ENCODE data around the gene VWA3B.

Gene VWA3B

GRCh38 chr2:98341241-98341640 is 254.3 kb downstream of the VWA3B start:
- TF ChIP-seq ZC3H10 (CRISPR knock-in tag; IDR thresholded peaks at IDR 0.05) (no peak), BACH2 (CRISPR knock-in tag; IDR thresholded peaks at IDR 0.05; ENCODE audit: borderline replicate concordance) (no peak), PATZ1 (CRISPR knock-in tag; IDR thresholded peaks at IDR 0.05; ENCODE audit: borderline replicate concordance) (no peak), TCF4 (CRISPR knock-in tag; IDR thresholded peaks at IDR 0.05; ENCODE audit: borderline replicate concordance) (no peak), CSRNP3 (CRISPR knock-in tag; IDR thresholded peaks at IDR 0.05) (no peak), RARB (CRISPR knock-in tag; IDR thresholded peaks at IDR 0.05) (no peak), OSR1 (CRISPR knock-in tag; IDR thresholded peaks at IDR 0.05) (no peak), CSDC2 (CRISPR knock-in tag; IDR thresholded peaks at IDR 0.05) (no peak), CREB5 (CRISPR knock-in tag; IDR thresholded peaks at IDR 0.05; ENCODE audit: low read depth) (no peak), ZNF565 (CRISPR knock-in tag; conservative IDR thresholded peaks at IDR 0.05; ENCODE audit: low read depth) (no peak), TSHZ2 (CRISPR knock-in tag; IDR thresholded peaks at IDR 0.05) (no peak), POU6F1 (CRISPR knock-in tag; IDR thresholded peaks at IDR 0.05; ENCODE audit: borderline replicate concordance, low read depth) (no peak), PPARA (CRISPR knock-in tag; IDR thresholded peaks at IDR 0.05; ENCODE audit: borderline replicate concordance) (no peak), SNAI2 (CRISPR knock-in tag; IDR thresholded peaks at IDR 0.05) (no peak), ZFP3 (CRISPR knock-in tag; IDR thresholded peaks at IDR 0.05) (no peak), ESRRG (CRISPR knock-in tag; IDR thresholded peaks at IDR 0.05) (no peak), ZNF8 (CRISPR knock-in tag; IDR thresholded peaks at IDR 0.05) (no peak)
- ATAC-seq = no peak

GRCh38 chr2:98343285-98343684 is 256.3 kb downstream of the VWA3B start:
- no peak for ATAC-seq
- no peak for TF ChIP-seq ZC3H10 (CRISPR knock-in tag; IDR thresholded peaks at IDR 0.05)
- no peak for TF ChIP-seq CSRNP3 (CRISPR knock-in tag; IDR thresholded peaks at IDR 0.05)
- no peak for TF ChIP-seq ZFP3 (CRISPR knock-in tag; IDR thresholded peaks at IDR 0.05)
- no peak for TF ChIP-seq PPARA (CRISPR knock-in tag; IDR thresholded peaks at IDR 0.05; ENCODE audit: borderline replicate concordance)
- no peak for TF ChIP-seq CSDC2 (CRISPR knock-in tag; IDR thresholded peaks at IDR 0.05)
- TF ChIP-seq TCF4 (CRISPR knock-in tag; IDR thresholded peaks at IDR 0.05; ENCODE audit: borderline replicate concordance) = no peak
- TF ChIP-seq ZNF70 (CRISPR knock-in tag; IDR thresholded peaks at IDR 0.05) = no peak
- TF ChIP-seq CREB5 (CRISPR knock-in tag; IDR thresholded peaks at IDR 0.05; ENCODE audit: low read depth) = no peak
- TF ChIP-seq TOX (CRISPR knock-in tag; IDR thresholded peaks at IDR 0.05; ENCODE audit: borderline replicate concordance) = no peak
- no peak for TF ChIP-seq ZNF565 (CRISPR knock-in tag; conservative IDR thresholded peaks at IDR 0.05; ENCODE audit: low read depth)
- TF ChIP-seq PATZ1 (CRISPR knock-in tag; IDR thresholded peaks at IDR 0.05; ENCODE audit: borderline replicate concordance) = no peak
- TF ChIP-seq GLIS3 (CRISPR knock-in tag; IDR thresholded peaks at IDR 0.05) = no peak
- no peak for TF ChIP-seq TSHZ2 (CRISPR knock-in tag; IDR thresholded peaks at IDR 0.05)

All from SK-N-SH treated with all-trans-retinoic acid at 6 μM for 48 hours (cell line).